Measurements from ENCODE around the gene ADGRG7. TPM values are rescaled to one million over a fixed set of nuclear protein-coding genes. Genes with fewer than 3 reads are reported as not detected.
A peak's percentile ranks its signal among the peaks of the same experiment; 100 is the strongest.

The ADGRG7 gene
- total RNA-seq, 2 experiments from 2014 or later: not detected

- H3K9me3 Mint-ChIP-seq: no peaks in the 10 kb centered on the region
- no peak overlapping the region for H3K4me3 Mint-ChIP-seq
- POLR2A ChIA-PET: no interaction called here
- no peaks in the 10 kb centered on the region for H3K36me3 Mint-ChIP-seq
- H3K4me1 Mint-ChIP-seq: no peaks in the 10 kb centered on the region
- peaks cover 6% of the 10 kb centered on the region for H3K27me3 Mint-ChIP-seq
- ATAC-seq (ENCODE audit: low read depth): no peak
- no peak for DNase-seq
- H3K27ac Mint-ChIP-seq: no peak overlapping the region
These were observed 25.2 kb upstream of the ADGRG7 start for GRCh38 chr3:100584101-100584660.

GRCh38 chr3:100586832-100587231 is 22.6 kb upstream of the ADGRG7 start:
- Mint-ChIP-seq H3K36me3 (no peaks in the 10 kb centered on the region), H3K4me1 (peaks cover 2% of the 10 kb centered on the region), H3K27ac (no peak overlapping the region), H3K27me3 (no peaks in the 10 kb centered on the region), H3K9me3 (no peaks in the 10 kb centered on the region), H3K4me3 (no peak overlapping the region)
- no peak for ATAC-seq (ENCODE audit: low read depth)
- POLR2A ChIA-PET: no interaction called here
- no peak for DNase-seq

- H3K27me3 Mint-ChIP-seq: no peaks in the 10 kb centered on the region
- DNase-seq: no peak
- ATAC-seq (ENCODE audit: low read depth): no peak
- H3K9me3 Mint-ChIP-seq: no peaks in the 10 kb centered on the region
- no peak overlapping the region for H3K4me3 Mint-ChIP-seq
- H3K36me3 Mint-ChIP-seq: no peaks in the 10 kb centered on the region
- POLR2A ChIA-PET: no interaction called here
- H3K27ac Mint-ChIP-seq: no peak overlapping the region
- peaks cover 2% of the 10 kb centered on the region for H3K4me1 Mint-ChIP-seq
These were observed 21.1 kb upstream of the ADGRG7 start for GRCh38 chr3:100588251-100588650.

- Mint-ChIP-seq H3K9me3 (no peaks in the 10 kb centered on the region), H3K4me3 (peak overlapping the region; percentile 8), H3K27me3 (no peaks in the 10 kb centered on the region), H3K36me3 (no peaks in the 10 kb centered on the region), H3K4me1 (peaks cover 2% of the 10 kb centered on the region), H3K27ac (no peak overlapping the region)
- peak; percentile 82 for ATAC-seq (ENCODE audit: low read depth)
- POLR2A ChIA-PET: no interaction called here
- DNase-seq: no peak
These were observed 19.1 kb upstream of the ADGRG7 start for GRCh38 chr3:100590114-100590839.

GRCh38 chr3:100590840-100591147 is 18.6 kb upstream of the ADGRG7 start:
- no peak for ATAC-seq (ENCODE audit: low read depth)
- H3K4me1 Mint-ChIP-seq: peaks cover 5% of the 10 kb centered on the region
- DNase-seq: no peak
- H3K36me3 Mint-ChIP-seq: no peaks in the 10 kb centered on the region
- H3K27ac Mint-ChIP-seq: no peak overlapping the region
- H3K27me3 Mint-ChIP-seq: no peaks in the 10 kb centered on the region
- H3K9me3 Mint-ChIP-seq: no peaks in the 10 kb centered on the region
- no peak overlapping the region for H3K4me3 Mint-ChIP-seq
- POLR2A ChIA-PET: no interaction called here

GRCh38 chr3:100591411-100591810 is 18.0 kb upstream of the ADGRG7 start:
- H3K4me3 Mint-ChIP-seq: no peak overlapping the region
- H3K4me1 Mint-ChIP-seq: peaks cover 6% of the 10 kb centered on the region
- DNase-seq (no peak), ATAC-seq (ENCODE audit: low read depth) (no peak)
- POLR2A ChIA-PET: no interaction called here
- H3K27me3 Mint-ChIP-seq: no peaks in the 10 kb centered on the region
- H3K9me3 Mint-ChIP-seq: no peaks in the 10 kb centered on the region
- no peaks in the 10 kb centered on the region for H3K36me3 Mint-ChIP-seq
- H3K27ac Mint-ChIP-seq: no peak overlapping the region

- H3K9me3 Mint-ChIP-seq: peaks cover 4% of the 10 kb centered on the region
- peaks cover 3% of the 10 kb centered on the region for H3K36me3 Mint-ChIP-seq
- H3K27me3 Mint-ChIP-seq: peaks cover 12% of the 10 kb centered on the region
- H3K27ac Mint-ChIP-seq: peak overlapping the region; percentile 9
- ATAC-seq (ENCODE audit: low read depth) (peak; percentile 57), DNase-seq (no peak)
- H3K4me1 Mint-ChIP-seq: peaks cover 27% of the 10 kb centered on the region
- H3K4me3 Mint-ChIP-seq: peak overlapping the region; percentile 2
- POLR2A ChIA-PET: interaction anchor here (0.6 kb wide), 1 partner anchor 213 kb away, joined by 3 read pairs; no protein-coding TSS in a partner anchor
These were observed 9.0 kb upstream of the ADGRG7 start for GRCh38 chr3:100600181-100601042.

- H3K27me3 Mint-ChIP-seq: peaks cover 12% of the 10 kb centered on the region
- H3K27ac Mint-ChIP-seq: peak overlapping the region; percentile 64
- H3K9me3 Mint-ChIP-seq: peaks cover 4% of the 10 kb centered on the region
- peaks cover 3% of the 10 kb centered on the region for H3K36me3 Mint-ChIP-seq
- peak; percentile 48 for ATAC-seq (ENCODE audit: low read depth)
- POLR2A ChIA-PET: interaction anchor here (1.6 kb wide), 1 partner anchor 158 kb away, joined by 3 read pairs; no protein-coding TSS in a partner anchor
- peak overlapping the region; percentile 72 for H3K4me3 Mint-ChIP-seq
- no peak for DNase-seq
- peaks cover 23% of the 10 kb centered on the region for H3K4me1 Mint-ChIP-seq
These were observed 6.6 kb upstream of the ADGRG7 start for GRCh38 chr3:100602506-100603444.

- H3K4me1 Mint-ChIP-seq: peaks cover 21% of the 10 kb centered on the region
- no peak for DNase-seq
- peaks cover 3% of the 10 kb centered on the region for H3K36me3 Mint-ChIP-seq
- POLR2A ChIA-PET: interaction anchor here (1.6 kb wide), 1 partner anchor 157 kb away, joined by 3 read pairs; no protein-coding TSS in a partner anchor
- peaks cover 4% of the 10 kb centered on the region for H3K9me3 Mint-ChIP-seq
- H3K27me3 Mint-ChIP-seq: peaks cover 5% of the 10 kb centered on the region
- ATAC-seq (ENCODE audit: low read depth): peak; percentile 57
- peak overlapping the region; percentile 72 for H3K4me3 Mint-ChIP-seq
- peak overlapping the region; percentile 64 for H3K27ac Mint-ChIP-seq
These were observed 5.9 kb upstream of the ADGRG7 start for GRCh38 chr3:100603469-100603868.

GRCh38 chr3:100605358-100605757 is 4.0 kb upstream of the ADGRG7 start:
- POLR2A ChIA-PET: no interaction called here
- no peaks in the 10 kb centered on the region for H3K9me3 Mint-ChIP-seq
- no peak overlapping the region for H3K27ac Mint-ChIP-seq
- no peak overlapping the region for H3K4me3 Mint-ChIP-seq
- H3K36me3 Mint-ChIP-seq: no peaks in the 10 kb centered on the region
- peaks cover 27% of the 10 kb centered on the region for H3K4me1 Mint-ChIP-seq
- peaks cover 5% of the 10 kb centered on the region for H3K27me3 Mint-ChIP-seq
- ATAC-seq (ENCODE audit: low read depth) (no peak), DNase-seq (no peak)

GRCh38 chr3:100606894-100607512 is 2.4 kb upstream of the ADGRG7 start:
- no peaks in the 10 kb centered on the region for H3K9me3 Mint-ChIP-seq
- H3K4me3 Mint-ChIP-seq: no peak overlapping the region
- DNase-seq: no peak
- no peak for ATAC-seq (ENCODE audit: low read depth)
- peaks cover 9% of the 10 kb centered on the region for H3K27me3 Mint-ChIP-seq
- peaks cover 23% of the 10 kb centered on the region for H3K4me1 Mint-ChIP-seq
- POLR2A ChIA-PET: no interaction called here
- no peak overlapping the region for H3K27ac Mint-ChIP-seq
- H3K36me3 Mint-ChIP-seq: no peaks in the 10 kb centered on the region

GRCh38 chr3:100609963-100610362 is 562 bp downstream of the ADGRG7 start:
- Mint-ChIP-seq H3K4me3 (no peak overlapping the region), H3K9me3 (no peaks in the 10 kb centered on the region), H3K27me3 (peaks cover 13% of the 10 kb centered on the region), H3K36me3 (no peaks in the 10 kb centered on the region), H3K27ac (no peak overlapping the region), H3K4me1 (peaks cover 16% of the 10 kb centered on the region)
- DNase-seq: no peak
- ATAC-seq (ENCODE audit: low read depth): no peak
- POLR2A ChIA-PET: no interaction called here

Data from activated naive CD8-positive, alpha-beta T cell treated with anti-CD3 and anti-CD28 coated beads, Interleukin-2, amount 10 ng/mL, durations not matched to agents 7 days and 5 days (primary cell).